Islet precursor cell (in vitro differentiated cells): ENCODE data around the gene MYADML2.
"Not testable (repeated sequence)": the region's sequence is repeated elsewhere in the genome, so short reads cannot be mapped to it uniquely, and the experiment has no call there.

Experiments used
- DNase-seq: peaks from one replicate; pipeline ENCODE4 v3.0.0-alpha.2; 2018

The MYADML2 gene

GRCh38 chr17:81957691-81958432 lies 10.8 kb upstream of the MYADML2 start:
- DNase-seq, result no peak

GRCh38 chr17:81956607-81957589 lies 9.9 kb upstream of the MYADML2 start:
- DNase-seq, result peak; percentile 69

- no peak for DNase-seq
Observed at GRCh38 chr17:81955756-81956544, 8.9 kb upstream of the MYADML2 start.

- no peak for DNase-seq
Observed at GRCh38 chr17:81955058-81955681, 8.1 kb upstream of the MYADML2 start.

- DNase-seq, result no peak
Observed at GRCh38 chr17:81954131-81955057, 7.4 kb upstream of the MYADML2 start.

GRCh38 chr17:81953443-81953842 lies 6.4 kb upstream of the MYADML2 start:
- DNase-seq, result not testable (repeated sequence)

GRCh38 chr17:81952792-81953228 lies 5.8 kb upstream of the MYADML2 start:
- DNase-seq, result no peak

- DNase-seq, result no peak
Observed at GRCh38 chr17:81951785-81952684, 5.0 kb upstream of the MYADML2 start.

- no peak for DNase-seq
Observed at GRCh38 chr17:81950501-81950900, 3.5 kb upstream of the MYADML2 start.

- DNase-seq, result no peak
Observed at GRCh38 chr17:81948635-81949378, 1.8 kb upstream of the MYADML2 start.

GRCh38 chr17:81944858-81945257 lies 2.2 kb downstream of the MYADML2 start:
- DNase-seq, result no peak

- DNase-seq, result no peak
Observed at GRCh38 chr17:81942167-81942553, 4.9 kb downstream of the MYADML2 start.

- no peak for DNase-seq
Observed at GRCh38 chr17:81941484-81942166, 5.4 kb downstream of the MYADML2 start.

- no peak for DNase-seq
Observed at GRCh38 chr17:81940538-81941483, 6.2 kb downstream of the MYADML2 start.

- no peak for DNase-seq
Observed at GRCh38 chr17:81939881-81940385, 7.1 kb downstream of the MYADML2 start.

GRCh38 chr17:81939218-81939617 lies 7.8 kb downstream of the MYADML2 start:
- DNase-seq, result no peak

- DNase-seq, result no peak
Observed at GRCh38 chr17:81935709-81936084, 11.3 kb downstream of the MYADML2 start.
